Omental fat pad (tissue), 4 donors: ENCODE results near the gene PDK4. TPM values are rescaled to one million over a fixed set of nuclear protein-coding genes. Genes with fewer than 3 reads are reported as not detected.

ENCODE experiments used
- ATAC-seq: fragments of 150-250 bp; one replicate; pipeline ENCODE4 v1.9.1; 2016; ENCODE audit warnings: mild to moderate bottlenecking, moderate library complexity; ENCODE audit not compliant: low FRiP score
- DNase-seq: peaks from one replicate; pipeline ENCODE4 v3.0.0-alpha.2; 2019; ENCODE audit warnings: low spot score
- CTCF ChIP-seq, 3 donors: fragments of 450-650 bp; IDR thresholded peaks; one replicate each; pipeline ENCODE4 v1.5.1; 2016 to 2017; ENCODE audit warnings: antibody characterized with exemption in 3 of 3, mild to moderate bottlenecking in 3 of 3, moderate library complexity in 2 of 3
- total RNA-seq, 4 donors: library from RNA; depleted of rRNA; stranded (reverse); fragments of >200 nt; gene quantifications; one replicate each; pipeline ENCODE4 v1.1.0, GENCODE V29; 2016

PDK4 gene
- total RNA-seq, 4 donors from 2014 or later = 511 to 996 (median 618) TPM

- no peak for TF ChIP-seq CTCF (IDR thresholded peaks at IDR 0.05)
- DNase-seq = no peak
- no peak for ATAC-seq
Observed at GRCh38 chr7:95550546-95550945, 45.8 kb downstream of the PDK4 start.

GRCh38 chr7:95549818-95550529 is 46.3 kb downstream of the PDK4 start:
- peak; percentile 92 for ATAC-seq
- no peak for TF ChIP-seq CTCF (IDR thresholded peaks at IDR 0.05)
- DNase-seq = peak; percentile 67

- ATAC-seq (no peak), DNase-seq (no peak)
- no peak for TF ChIP-seq CTCF (IDR thresholded peaks at IDR 0.05)
Observed at GRCh38 chr7:95547361-95548348, 48.7 kb downstream of the PDK4 start.

GRCh38 chr7:95546647-95547046 is 49.7 kb downstream of the PDK4 start:
- ATAC-seq (no peak), DNase-seq (no peak)
- no peak for TF ChIP-seq CTCF (IDR thresholded peaks at IDR 0.05)

GRCh38 chr7:95545673-95546072 is 50.6 kb downstream of the PDK4 start:
- DNase-seq (no peak), ATAC-seq (no peak)
- TF ChIP-seq CTCF (IDR thresholded peaks at IDR 0.05) = no peak

GRCh38 chr7:95545007-95545615 is 51.2 kb downstream of the PDK4 start:
- no peak for TF ChIP-seq CTCF (IDR thresholded peaks at IDR 0.05)
- no peak for DNase-seq
- peak; percentile 75 for ATAC-seq
